LNCaP clone FGC (cell line): Measurements from ENCODE around the gene CORO2B.

Experiments used
- DNase-seq: peaks from one replicate; pipeline ENCODE4 v3.0.0-alpha.2; 2011; ENCODE audit warnings: low read depth
- H3K4me3 ChIP-seq: 2 replicates; pipeline ENCODE4 v1.5.1; 2011; ENCODE audit warnings: mild to moderate bottlenecking, low read depth, low read length, control low read depth
- TF ChIP-seq, protein P1 (sequence below): IDR thresholded peaks from 2 replicates; pipeline ENCODE4 v1.5.1; 2012; ENCODE audit warnings: mild to moderate bottlenecking; ENCODE audit not compliant: control insufficient read depth, insufficient read depth; ENCODE audit errors: extremely low read depth

Gene CORO2B

DNA sequence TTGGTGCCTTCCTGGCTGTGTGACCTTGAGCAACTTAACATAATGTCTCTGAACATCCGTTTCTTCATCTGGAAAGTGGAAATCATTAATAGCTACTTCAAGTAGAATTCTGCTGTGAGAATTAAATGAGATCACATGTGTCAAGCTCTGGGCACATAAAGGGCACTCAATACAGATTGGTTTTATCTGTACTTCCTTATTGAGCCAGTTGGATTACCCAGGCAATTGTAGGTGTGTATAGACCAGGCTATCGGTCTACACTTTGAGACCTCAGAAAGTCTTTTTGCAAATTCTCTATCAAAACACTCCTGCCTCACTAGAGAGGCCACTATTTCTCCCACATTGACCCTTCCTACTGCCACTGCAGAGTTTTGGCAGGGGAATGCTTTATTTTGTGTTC is 194.2 kb downstream of the CORO2B start:
- DNase-seq: no peak
- H3K4me3 ChIP-seq: no peak overlapping the region
- TF ChIP-seq, protein P1, sequence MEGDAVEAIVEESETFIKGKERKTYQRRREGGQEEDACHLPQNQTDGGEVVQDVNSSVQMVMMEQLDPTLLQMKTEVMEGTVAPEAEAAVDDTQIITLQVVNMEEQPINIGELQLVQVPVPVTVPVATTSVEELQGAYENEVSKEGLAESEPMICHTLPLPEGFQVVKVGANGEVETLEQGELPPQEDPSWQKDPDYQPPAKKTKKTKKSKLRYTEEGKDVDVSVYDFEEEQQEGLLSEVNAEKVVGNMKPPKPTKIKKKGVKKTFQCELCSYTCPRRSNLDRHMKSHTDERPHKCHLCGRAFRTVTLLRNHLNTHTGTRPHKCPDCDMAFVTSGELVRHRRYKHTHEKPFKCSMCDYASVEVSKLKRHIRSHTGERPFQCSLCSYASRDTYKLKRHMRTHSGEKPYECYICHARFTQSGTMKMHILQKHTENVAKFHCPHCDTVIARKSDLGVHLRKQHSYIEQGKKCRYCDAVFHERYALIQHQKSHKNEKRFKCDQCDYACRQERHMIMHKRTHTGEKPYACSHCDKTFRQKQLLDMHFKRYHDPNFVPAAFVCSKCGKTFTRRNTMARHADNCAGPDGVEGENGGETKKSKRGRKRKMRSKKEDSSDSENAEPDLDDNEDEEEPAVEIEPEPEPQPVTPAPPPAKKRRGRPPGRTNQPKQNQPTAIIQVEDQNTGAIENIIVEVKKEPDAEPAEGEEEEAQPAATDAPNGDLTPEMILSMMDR: no peak

DNA sequence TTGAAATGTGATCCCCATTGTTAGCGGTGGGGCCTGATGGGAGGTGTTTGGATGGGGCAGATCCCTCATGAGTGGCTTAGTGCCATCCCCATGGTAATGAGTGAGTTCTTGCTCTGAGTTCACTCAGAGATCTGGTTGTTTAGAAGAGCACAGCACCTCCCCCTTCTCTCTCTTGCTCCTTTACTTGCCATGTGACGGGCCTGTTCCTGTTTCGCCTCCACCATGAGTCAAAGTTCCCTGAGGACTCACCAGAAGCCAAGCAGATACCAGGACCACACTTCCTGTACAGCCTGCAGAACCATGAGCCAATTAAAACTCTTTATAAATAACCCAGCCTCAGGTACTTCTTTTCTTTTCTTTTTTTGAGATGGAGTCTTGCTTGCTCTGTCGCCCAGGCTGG is 195.3 kb downstream of the CORO2B start:
- no peak for DNase-seq
- H3K4me3 ChIP-seq: no peak overlapping the region
- TF ChIP-seq, protein P1: no peak

DNA sequence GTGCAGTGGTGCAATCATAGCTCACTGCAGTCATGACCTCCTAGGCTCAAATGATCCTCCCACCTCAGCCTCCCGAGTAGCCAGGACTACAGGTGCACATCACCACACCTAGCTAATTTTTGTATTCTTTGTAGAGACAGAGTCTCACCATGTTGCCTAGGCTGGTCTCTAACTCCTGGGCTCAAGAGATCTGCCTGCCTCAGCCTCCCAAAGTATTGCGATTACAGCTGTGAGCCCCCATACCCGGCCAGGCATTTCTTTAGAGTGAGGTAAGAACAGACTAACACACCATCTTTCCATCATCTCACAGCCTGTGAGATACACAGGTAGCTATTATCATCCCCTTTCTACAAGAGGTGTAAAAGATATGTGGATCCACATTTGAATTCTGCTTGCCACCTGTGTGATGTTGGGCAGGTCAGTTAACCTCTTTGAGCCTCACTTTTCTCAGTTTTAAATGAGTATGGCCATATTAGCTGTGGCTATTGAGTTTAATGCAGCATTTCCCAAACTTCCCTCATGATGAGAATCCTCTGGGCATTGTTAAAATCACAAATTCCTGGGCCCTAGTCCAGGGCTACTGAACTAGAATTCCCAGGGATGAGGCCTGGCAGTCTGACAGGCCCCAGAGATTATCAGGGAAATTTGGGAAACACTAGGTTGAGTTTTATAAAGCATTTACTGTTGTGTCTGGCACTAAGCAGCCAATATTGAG is 195.9 kb downstream of the CORO2B start:
- no peak overlapping the region for H3K4me3 ChIP-seq
- TF ChIP-seq, protein P1: no peak
- DNase-seq: no peak

DNA sequence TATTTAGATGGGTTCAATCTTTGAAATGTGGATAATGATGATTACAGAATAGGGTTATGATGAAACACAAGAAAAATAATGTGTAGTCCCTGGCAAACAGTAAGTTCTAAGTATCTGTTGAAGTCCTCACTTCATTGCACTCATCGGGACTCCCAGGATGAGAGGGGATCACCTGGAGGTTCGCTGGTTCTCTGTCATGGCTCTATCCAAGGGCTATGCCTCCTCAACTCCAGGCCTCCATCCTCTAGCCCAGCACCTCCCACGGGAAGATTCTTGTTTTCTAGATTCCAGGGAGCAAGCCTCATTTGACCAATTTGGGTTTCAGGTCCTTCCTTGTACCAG is 196.4 kb downstream of the CORO2B start:
- TF ChIP-seq, protein P1: no peak
- no peak for DNase-seq

DNA sequence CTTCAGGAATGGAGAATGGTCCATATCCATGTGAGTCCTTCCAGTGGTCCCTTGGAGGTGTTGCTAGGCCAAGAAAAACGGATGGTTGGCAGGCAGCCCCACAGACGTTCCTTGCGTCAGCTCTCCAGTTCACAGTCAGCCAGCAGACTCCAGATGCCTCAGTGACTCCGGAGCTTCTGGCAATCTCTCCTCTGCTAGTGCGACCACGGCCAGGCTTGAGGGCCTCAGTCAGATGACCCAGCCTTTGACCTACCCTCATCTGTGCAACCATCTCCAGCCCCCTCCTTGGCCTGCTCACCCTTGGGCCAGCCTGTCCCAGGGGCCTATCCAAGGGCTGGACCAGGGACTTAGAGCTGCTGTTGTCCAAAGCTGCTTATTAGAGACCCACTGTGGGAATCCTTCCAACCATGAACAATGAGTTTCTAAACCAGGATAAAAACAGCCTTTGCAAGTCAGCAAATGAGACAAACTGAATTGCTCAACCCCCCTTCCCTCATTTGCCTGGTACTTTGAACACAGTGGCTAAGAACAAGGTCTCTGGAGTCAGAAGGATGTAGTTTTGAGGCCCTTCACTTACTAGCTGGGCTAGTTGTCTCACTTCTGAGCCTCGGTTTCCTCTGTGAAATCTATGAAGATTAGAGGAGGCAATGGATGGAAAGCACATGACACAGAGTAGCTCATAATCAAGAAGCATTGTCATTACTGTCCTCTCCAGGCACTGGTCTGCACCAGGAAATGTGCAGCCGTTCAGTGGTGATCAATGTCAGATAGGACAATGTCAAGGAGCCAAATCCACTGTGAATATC is 197.1 kb downstream of the CORO2B start:
- no peak overlapping the region for H3K4me3 ChIP-seq
- no peak for DNase-seq
- TF ChIP-seq, protein P1: no peak

More for the DNA sequence above, 196.4 kb downstream of the CORO2B start:
- no peak overlapping the region for H3K4me3 ChIP-seq

DNA sequence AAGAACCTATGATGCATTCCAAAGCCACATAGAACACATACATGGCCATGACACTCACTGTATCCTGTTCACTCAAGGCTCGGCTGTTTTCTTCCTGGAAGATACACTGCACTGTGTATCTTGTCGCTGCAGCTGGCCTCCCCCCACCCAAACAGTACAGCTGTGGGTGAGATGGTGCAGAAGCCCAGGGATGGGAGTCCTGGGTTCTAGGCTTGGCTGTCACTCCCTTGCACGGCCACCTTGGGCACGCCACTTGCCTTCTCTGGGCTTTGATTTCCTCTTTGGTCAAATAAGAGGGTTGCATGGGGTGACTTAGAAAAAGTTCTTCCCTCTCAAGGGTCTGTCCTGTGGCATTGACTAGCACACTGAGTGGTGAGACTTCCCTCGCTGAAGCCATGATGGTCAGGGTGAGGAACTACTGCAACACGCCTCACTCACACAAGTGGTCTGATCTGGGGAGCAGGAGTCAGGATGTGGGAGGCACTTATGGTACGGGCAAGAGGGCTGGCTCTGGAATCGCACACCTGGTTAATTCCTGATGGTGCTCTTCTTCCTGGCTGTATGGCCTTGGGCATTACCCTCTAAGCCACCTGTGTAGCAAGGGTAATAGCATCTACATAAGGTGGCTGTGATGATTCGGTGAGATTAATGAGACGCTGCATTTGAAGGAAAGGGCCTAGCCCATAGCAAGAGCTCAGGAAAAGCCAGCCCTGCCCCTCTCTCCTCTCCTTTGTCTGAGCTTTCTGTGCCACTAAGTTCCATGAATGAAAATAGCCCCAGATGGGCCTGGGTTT is 197.9 kb downstream of the CORO2B start:
- TF ChIP-seq, protein P1: no peak
- no peak for DNase-seq
- H3K4me3 ChIP-seq: no peak overlapping the region
